Measurements from ENCODE around the gene CNOT1.
"Not testable (repeated sequence)": the region's sequence is repeated elsewhere in the genome, so short reads cannot be mapped to it uniquely, and the experiment has no call there.

GRCh38 chr16:58637021-58637420 is 7.4 kb upstream of the CNOT1 start:
- TF ChIP-seq CTCF (optimal IDR thresholded peaks at IDR 0.05 in 1 of 3, IDR thresholded peaks at IDR 0.05 in 1 of 3, conservative IDR thresholded peaks at IDR 0.05 in 1 of 3; ENCODE audit: extremely low read depth in 1 of 3, insufficient read depth in 2 of 3, low read length in 3 of 3); EZH2 (IDR thresholded peaks at IDR 0.05; ENCODE audit: low read length): not testable (repeated sequence)

Measured in keratinocyte (primary cell).